SU-DHL-6 (cell line): ENCODE data around the gene DMBT1.

ENCODE experiments used
- EZH2phosphoT487 ChIP-seq: fragments of 200-600 bp; sonication (generic), shearing (Covaris generic); conservative IDR thresholded peaks from 2 replicates; pipeline ENCODE4 v1.6.1; 2018; ENCODE audit warnings: mild to moderate bottlenecking, antibody characterized with exemption, low read length, moderate library complexity, mixed read lengths
- TF ChIP-seq, protein P1 (sequence below): fragments of 200-600 bp; sonication (generic); IDR thresholded peaks from one replicate; pipeline ENCODE4 v1.5.1; 2017; ENCODE audit warnings: antibody characterized with exemption, mild to moderate bottlenecking, low read length, moderate library complexity; ENCODE audit not compliant: insufficient read depth, poor library complexity, severe bottlenecking

- TF ChIP-seq, protein P1, sequence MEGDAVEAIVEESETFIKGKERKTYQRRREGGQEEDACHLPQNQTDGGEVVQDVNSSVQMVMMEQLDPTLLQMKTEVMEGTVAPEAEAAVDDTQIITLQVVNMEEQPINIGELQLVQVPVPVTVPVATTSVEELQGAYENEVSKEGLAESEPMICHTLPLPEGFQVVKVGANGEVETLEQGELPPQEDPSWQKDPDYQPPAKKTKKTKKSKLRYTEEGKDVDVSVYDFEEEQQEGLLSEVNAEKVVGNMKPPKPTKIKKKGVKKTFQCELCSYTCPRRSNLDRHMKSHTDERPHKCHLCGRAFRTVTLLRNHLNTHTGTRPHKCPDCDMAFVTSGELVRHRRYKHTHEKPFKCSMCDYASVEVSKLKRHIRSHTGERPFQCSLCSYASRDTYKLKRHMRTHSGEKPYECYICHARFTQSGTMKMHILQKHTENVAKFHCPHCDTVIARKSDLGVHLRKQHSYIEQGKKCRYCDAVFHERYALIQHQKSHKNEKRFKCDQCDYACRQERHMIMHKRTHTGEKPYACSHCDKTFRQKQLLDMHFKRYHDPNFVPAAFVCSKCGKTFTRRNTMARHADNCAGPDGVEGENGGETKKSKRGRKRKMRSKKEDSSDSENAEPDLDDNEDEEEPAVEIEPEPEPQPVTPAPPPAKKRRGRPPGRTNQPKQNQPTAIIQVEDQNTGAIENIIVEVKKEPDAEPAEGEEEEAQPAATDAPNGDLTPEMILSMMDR: no peak
- no peak for TF ChIP-seq EZH2phosphoT487
These were observed 44.8 kb upstream of the DMBT1 start for GRCh38 chr10:122515588-122516231.
